Activated B cell treated with CpG ODN at 0.5 μM for 24 hours (primary cell): ENCODE data around the gene GRIN3B. TPM values are rescaled to one million over a fixed set of nuclear protein-coding genes. Genes with fewer than 3 reads are reported as not detected.
A peak's percentile ranks its signal among the peaks of the same experiment; 100 is the strongest.

Source experiments
- ATAC-seq: fragments of 200-7000 bp; cut with Tn5 transposase; one replicate; pipeline ENCODE4 v1.10.0; 2021; ENCODE audit warnings: low read depth, mild to moderate bottlenecking, moderate library complexity
- CTCF ChIA-PET: fragments of 350-600 bp; sonication (Branson Sonifier 250); formaldehyde crosslinking; loops from one replicate; lab custom pipeline; 2021; ENCODE audit warnings: antibody characterized with exemption; lab: Charles Lee
- POLR2A ChIA-PET: fragments of 350-600 bp; sonication (Branson Sonifier 250); formaldehyde crosslinking; loops from one replicate; lab custom pipeline; 2021; ENCODE audit warnings: antibody characterized with exemption; lab: Charles Lee
- DNase-seq: peaks from one replicate; pipeline ENCODE4 v3.0.0; 2022
- H3K27ac Mint-ChIP-seq: one replicate; pipeline ENCODE4 v1.8.0; 2020; ENCODE audit warnings: mixed read lengths
- H3K27me3 Mint-ChIP-seq: one replicate; pipeline ENCODE4 v1.8.0; 2021; ENCODE audit warnings: mixed read lengths
- H3K36me3 Mint-ChIP-seq: one replicate; pipeline ENCODE4 v1.8.0; 2021; ENCODE audit warnings: low read depth, mixed read lengths
- H3K4me1 Mint-ChIP-seq: one replicate; pipeline ENCODE4 v1.8.0; 2021; ENCODE audit warnings: mixed read lengths
- H3K4me3 Mint-ChIP-seq: one replicate; pipeline ENCODE4 v1.8.0; 2020; ENCODE audit warnings: mild to moderate bottlenecking, mixed read lengths
- H3K9me3 Mint-ChIP-seq: one replicate; pipeline ENCODE4 v1.8.0; 2020; ENCODE audit warnings: mixed read lengths
- intact Hi-C: fragments of 100-400 bp; cut with micrococcal nuclease; formaldehyde crosslinking; loops from one replicate; pipeline ENCODE4 v1.15.1; 2024
- total RNA-seq: library from RNA; stranded (reverse); gene quantifications from 2 replicates; pipeline ENCODE4 v1.2.3, GENCODE V29; 2022
- TF ChIP-seq, protein P1 (sequence below): fragments of 200-600 bp; IDR thresholded peaks from one replicate; pipeline ENCODE4 v1.8.0; 2022; ENCODE audit warnings: antibody characterized with exemption, mild to moderate bottlenecking

The GRIN3B gene
- 0.11 TPM in 1 of 2 replicates, not detected in the other for total RNA-seq

DNA sequence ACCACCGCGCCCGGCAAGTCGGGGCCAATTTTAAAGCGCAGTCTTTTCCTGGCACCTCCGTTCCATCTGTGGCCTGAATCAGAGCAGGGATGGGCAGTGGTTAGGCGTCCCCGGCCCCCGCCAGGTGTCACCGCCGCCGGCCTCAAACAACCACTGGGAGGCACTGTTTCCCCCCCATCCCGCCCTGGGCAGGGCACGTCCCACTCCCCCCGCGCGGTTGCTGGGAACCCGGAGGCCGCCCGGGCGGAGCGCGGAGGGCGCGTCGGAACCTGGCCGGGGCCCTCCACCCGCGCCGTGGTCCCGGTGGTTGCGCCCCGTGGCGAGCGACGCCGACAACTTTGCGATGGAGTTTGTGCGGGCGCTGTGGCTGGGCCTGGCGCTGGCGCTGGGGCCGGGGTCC is at the start of gene GRIN3B:
TSS of gene GRIN3B (plus strand) at position 325 of the 400 bp plus-strand sequence. CDS start at position 344, 19 bp downstream.
- peaks cover 33% of the 10 kb centered on the region for H3K27me3 Mint-ChIP-seq
- H3K4me3 Mint-ChIP-seq, result peak within 1 kb of the TSS; percentile 46
- ATAC-seq, result peak; percentile 43
- CTCF ChIA-PET, result interaction anchor here (0.9 kb wide), 1 partner anchor 80 kb away, joined by 3 read pairs; no protein-coding TSS in a partner anchor
- H3K4me1 Mint-ChIP-seq, result peaks cover 20% of the 10 kb centered on the region
- intact Hi-C loops, result loop anchor here (2.0 kb wide), 2 partner anchors 21 to 137 kb away; partner anchors contain the start of genes RNU6-2 and TMEM259
- no peak within 1 kb of the TSS for H3K27ac Mint-ChIP-seq
- POLR2A ChIA-PET, result no interaction called here
- peak; percentile 48 for DNase-seq
- no peaks in the 10 kb centered on the region for H3K9me3 Mint-ChIP-seq
- H3K36me3 Mint-ChIP-seq, result no peaks in the 10 kb centered on the region
- TF ChIP-seq, protein P1, sequence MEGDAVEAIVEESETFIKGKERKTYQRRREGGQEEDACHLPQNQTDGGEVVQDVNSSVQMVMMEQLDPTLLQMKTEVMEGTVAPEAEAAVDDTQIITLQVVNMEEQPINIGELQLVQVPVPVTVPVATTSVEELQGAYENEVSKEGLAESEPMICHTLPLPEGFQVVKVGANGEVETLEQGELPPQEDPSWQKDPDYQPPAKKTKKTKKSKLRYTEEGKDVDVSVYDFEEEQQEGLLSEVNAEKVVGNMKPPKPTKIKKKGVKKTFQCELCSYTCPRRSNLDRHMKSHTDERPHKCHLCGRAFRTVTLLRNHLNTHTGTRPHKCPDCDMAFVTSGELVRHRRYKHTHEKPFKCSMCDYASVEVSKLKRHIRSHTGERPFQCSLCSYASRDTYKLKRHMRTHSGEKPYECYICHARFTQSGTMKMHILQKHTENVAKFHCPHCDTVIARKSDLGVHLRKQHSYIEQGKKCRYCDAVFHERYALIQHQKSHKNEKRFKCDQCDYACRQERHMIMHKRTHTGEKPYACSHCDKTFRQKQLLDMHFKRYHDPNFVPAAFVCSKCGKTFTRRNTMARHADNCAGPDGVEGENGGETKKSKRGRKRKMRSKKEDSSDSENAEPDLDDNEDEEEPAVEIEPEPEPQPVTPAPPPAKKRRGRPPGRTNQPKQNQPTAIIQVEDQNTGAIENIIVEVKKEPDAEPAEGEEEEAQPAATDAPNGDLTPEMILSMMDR, result no peak

GRCh38 chr19:952049-952679 is 48.1 kb upstream of the GRIN3B start:
- intact Hi-C loops, result no loop called here
- Mint-ChIP-seq H3K9me3 (no peaks in the 10 kb centered on the region), H3K4me3 (peak overlapping the region; percentile 59), H3K36me3 (peaks cover 3% of the 10 kb centered on the region), H3K27me3 (no peaks in the 10 kb centered on the region), H3K4me1 (peaks cover 68% of the 10 kb centered on the region), H3K27ac (peak overlapping the region; percentile 61)
- ChIA-PET POLR2A (interaction anchor here (2.6 kb wide), 1 partner anchor 12 kb away, joined by 9 read pairs; no protein-coding TSS in a partner anchor), CTCF (interaction anchor here (1.6 kb wide), 1 partner anchor 29 kb away, joined by 4 read pairs; no protein-coding TSS in a partner anchor)
- ATAC-seq (no peak), DNase-seq (no peak)
- TF ChIP-seq, protein P1, result no peak

GRCh38 chr19:952680-953444 is 47.4 kb upstream of the GRIN3B start:
- intact Hi-C loops, result no loop called here
- POLR2A ChIA-PET, result interaction anchor here (0.5 to 2.6 kb wide), 2 partner anchors 13 to 124 kb away, joined by 5 to 9 read pairs; no protein-coding TSS in a partner anchor
- no peak overlapping the region for H3K27ac Mint-ChIP-seq
- no peaks in the 10 kb centered on the region for H3K36me3 Mint-ChIP-seq
- peak overlapping the region; percentile 60 for H3K4me3 Mint-ChIP-seq
- H3K4me1 Mint-ChIP-seq, result peaks cover 61% of the 10 kb centered on the region
- no peaks in the 10 kb centered on the region for H3K27me3 Mint-ChIP-seq
- ATAC-seq (no peak), DNase-seq (no peak)
- no peaks in the 10 kb centered on the region for H3K9me3 Mint-ChIP-seq
- TF ChIP-seq, protein P1, result no peak
- CTCF ChIA-PET, result interaction anchor here (1.6 kb wide), 1 partner anchor 29 kb away, joined by 4 read pairs; no protein-coding TSS in a partner anchor

DNA sequence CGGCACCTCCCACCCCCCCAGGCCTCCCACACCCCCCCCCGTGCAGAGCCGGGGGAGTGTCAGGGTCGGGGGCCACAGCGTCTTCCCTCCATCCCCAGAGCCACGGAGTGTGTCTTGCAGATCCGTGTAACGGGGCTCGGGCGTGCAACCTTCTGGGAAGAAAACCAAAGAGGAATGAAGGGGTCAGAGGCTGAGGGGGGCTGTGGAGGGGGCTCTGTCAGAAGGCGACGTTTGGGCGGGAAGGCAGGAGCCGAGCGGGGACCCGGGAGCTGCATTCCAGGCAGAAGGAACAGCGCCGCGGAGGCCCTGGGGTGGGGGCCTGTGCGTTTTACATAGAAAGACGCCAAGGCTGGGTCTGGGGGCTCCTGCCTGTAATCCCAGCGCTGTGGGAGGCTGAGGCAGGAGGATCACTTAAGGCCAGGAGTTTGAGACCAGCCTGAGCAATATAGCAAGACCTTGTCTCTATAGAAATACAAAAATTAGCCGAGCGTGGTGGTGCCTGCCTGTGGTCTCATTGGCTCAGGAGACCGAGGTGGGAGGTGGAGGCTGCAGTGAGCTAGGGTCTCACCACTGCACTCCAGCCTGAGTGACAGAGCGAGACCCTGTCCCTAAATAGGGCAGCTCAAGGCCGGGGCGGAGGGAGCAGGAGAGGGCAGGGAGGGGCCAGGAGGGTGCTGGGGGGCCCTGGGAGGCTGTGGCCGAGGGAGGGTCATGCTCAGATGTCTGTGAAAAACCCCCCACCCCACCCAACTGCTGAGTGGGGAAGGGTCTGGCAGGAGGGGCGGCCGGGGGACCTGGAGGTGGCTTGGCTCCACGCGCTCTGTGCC is 46.6 kb upstream of the GRIN3B start:
- POLR2A ChIA-PET, result interaction anchor here (0.6 to 0.8 kb wide), 2 partner anchors 47 to 621 kb away, joined by 3 to 12 read pairs; no protein-coding TSS in a partner anchor
- Mint-ChIP-seq H3K9me3 (no peaks in the 10 kb centered on the region), H3K4me1 (peaks cover 54% of the 10 kb centered on the region), H3K4me3 (peak overlapping the region; percentile 60), H3K27me3 (no peaks in the 10 kb centered on the region), H3K36me3 (no peaks in the 10 kb centered on the region), H3K27ac (peak overlapping the region; percentile 76)
- intact Hi-C loops, result no loop called here
- CTCF ChIA-PET, result interaction anchor here (1.1 to 1.6 kb wide), 2 partner anchors 28 to 30 kb away, joined by 3 to 4 read pairs; partner anchors contain the start of gene WDR18
- TF ChIP-seq, protein P1, result no peak
- DNase-seq (no peak), ATAC-seq (no peak)
